ENCODE measurements around the gene DOCK2. TPM values are rescaled to one million over a fixed set of nuclear protein-coding genes. Genes with fewer than 3 reads are reported as not detected.

The DOCK2 gene
- total and polyA plus RNA-seq, 2 donors: 34.6 to 99.4 TPM

GRCh38 chr5:169701910-169702451 is 64.9 kb downstream of the DOCK2 start:
- DNase-seq (ENCODE audit: low read depth in 6 of 9, low spot score in 9 of 9): no peak
- no peak overlapping the region for H3K27ac ChIP-seq (ENCODE audit: low read depth in 1 of 2, low read length in 1 of 2)
- no peaks in the 10 kb centered on the region for H3K9me3 ChIP-seq (ENCODE audit: control insufficient read depth in 2 of 2, insufficient read depth in 1 of 2, low read length in 1 of 2)
- peaks cover 69 to 96% of the 10 kb centered on the region in 2 donors for H3K36me3 ChIP-seq (ENCODE audit: control insufficient read depth in 2 of 2, insufficient read depth in 2 of 2, low read length in 1 of 2)
- WGBS: 86% methylated on average over 8 of the region's 8 CpGs
- H3K27me3 ChIP-seq (ENCODE audit: control insufficient read depth in 2 of 2, insufficient read depth in 1 of 2, low read length in 1 of 2): no peaks in the 10 kb centered on the region
- no peaks in the 10 kb centered on the region for H3K4me1 ChIP-seq (ENCODE audit: control insufficient read depth in 2 of 2, insufficient read depth in 2 of 2, low read length in 2 of 2)
- H3K4me3 ChIP-seq (ENCODE audit: low read length in 2 of 2): no peak overlapping the region

GRCh38 chr5:169702693-169703481 is 65.8 kb downstream of the DOCK2 start:
- Histone ChIP-seq H3K4me3 (ENCODE audit: low read length in 2 of 2) (no peak overlapping the region), H3K27ac (ENCODE audit: low read depth in 1 of 2, low read length in 1 of 2) (no peak overlapping the region), H3K36me3 (ENCODE audit: control insufficient read depth in 2 of 2, insufficient read depth in 2 of 2, low read length in 1 of 2) (peaks cover 69 to 96% of the 10 kb centered on the region in 2 donors), H3K27me3 (ENCODE audit: control insufficient read depth in 2 of 2, insufficient read depth in 1 of 2, low read length in 1 of 2) (no peaks in the 10 kb centered on the region), H3K4me1 (ENCODE audit: control insufficient read depth in 2 of 2, insufficient read depth in 2 of 2, low read length in 2 of 2) (no peaks in the 10 kb centered on the region), H3K9me3 (ENCODE audit: control insufficient read depth in 2 of 2, insufficient read depth in 1 of 2, low read length in 1 of 2) (no peaks in the 10 kb centered on the region)
- no peak for DNase-seq (ENCODE audit: low read depth in 6 of 9, low spot score in 9 of 9)
- 97% methylated on average over 7 of the region's 7 CpGs for WGBS

GRCh38 chr5:169703813-169704212 is 66.7 kb downstream of the DOCK2 start:
- Histone ChIP-seq H3K4me3 (ENCODE audit: low read length in 2 of 2) (no peak overlapping the region), H3K27ac (ENCODE audit: low read depth in 1 of 2, low read length in 1 of 2) (no peak overlapping the region), H3K27me3 (ENCODE audit: control insufficient read depth in 2 of 2, insufficient read depth in 1 of 2, low read length in 1 of 2) (no peaks in the 10 kb centered on the region), H3K4me1 (ENCODE audit: control insufficient read depth in 2 of 2, insufficient read depth in 2 of 2, low read length in 2 of 2) (no peaks in the 10 kb centered on the region), H3K9me3 (ENCODE audit: control insufficient read depth in 2 of 2, insufficient read depth in 1 of 2, low read length in 1 of 2) (no peaks in the 10 kb centered on the region), H3K36me3 (ENCODE audit: control insufficient read depth in 2 of 2, insufficient read depth in 2 of 2, low read length in 1 of 2) (peaks cover 69 to 96% of the 10 kb centered on the region in 2 donors)
- WGBS: 92% methylated on average over 2 of the region's 2 CpGs
- DNase-seq (ENCODE audit: low read depth in 6 of 9, low spot score in 9 of 9): no peak

GRCh38 chr5:169705322-169705721 is 68.2 kb downstream of the DOCK2 start:
- H3K9me3 ChIP-seq (ENCODE audit: control insufficient read depth in 2 of 2, insufficient read depth in 1 of 2, low read length in 1 of 2): no peaks in the 10 kb centered on the region
- whole genome bisulfite sequencing: 95% methylated on average over 2 of the region's 2 CpGs
- H3K27me3 ChIP-seq (ENCODE audit: control insufficient read depth in 2 of 2, insufficient read depth in 1 of 2, low read length in 1 of 2): no peaks in the 10 kb centered on the region
- peaks cover 62 to 94% of the 10 kb centered on the region in 2 donors for H3K36me3 ChIP-seq (ENCODE audit: control insufficient read depth in 2 of 2, insufficient read depth in 2 of 2, low read length in 1 of 2)
- H3K4me1 ChIP-seq (ENCODE audit: control insufficient read depth in 2 of 2, insufficient read depth in 2 of 2, low read length in 2 of 2): no peaks in the 10 kb centered on the region
- DNase-seq (ENCODE audit: low read depth in 6 of 9, low spot score in 9 of 9): no peak
- no peak overlapping the region for H3K4me3 ChIP-seq (ENCODE audit: low read length in 2 of 2)
- H3K27ac ChIP-seq (ENCODE audit: low read depth in 1 of 2, low read length in 1 of 2): no peak overlapping the region

- H3K27ac ChIP-seq (ENCODE audit: low read depth in 1 of 2, low read length in 1 of 2): no peak overlapping the region
- 98% methylated on average over 1 of the region's 1 CpG for WGBS
- no peak for DNase-seq (ENCODE audit: low read depth in 6 of 9, low spot score in 9 of 9)
- no peak overlapping the region for H3K4me3 ChIP-seq (ENCODE audit: low read length in 2 of 2)
- no peaks in the 10 kb centered on the region for H3K27me3 ChIP-seq (ENCODE audit: control insufficient read depth in 2 of 2, insufficient read depth in 1 of 2, low read length in 1 of 2)
- no peaks in the 10 kb centered on the region for H3K4me1 ChIP-seq (ENCODE audit: control insufficient read depth in 2 of 2, insufficient read depth in 2 of 2, low read length in 2 of 2)
- H3K36me3 ChIP-seq (ENCODE audit: control insufficient read depth in 2 of 2, insufficient read depth in 2 of 2, low read length in 1 of 2): peaks cover 63 to 94% of the 10 kb centered on the region in 2 donors
- no peaks in the 10 kb centered on the region for H3K9me3 ChIP-seq (ENCODE audit: control insufficient read depth in 2 of 2, insufficient read depth in 1 of 2, low read length in 1 of 2)
Measured at GRCh38 chr5:169706071-169706470, 69.0 kb downstream of the DOCK2 start.

DNA sequence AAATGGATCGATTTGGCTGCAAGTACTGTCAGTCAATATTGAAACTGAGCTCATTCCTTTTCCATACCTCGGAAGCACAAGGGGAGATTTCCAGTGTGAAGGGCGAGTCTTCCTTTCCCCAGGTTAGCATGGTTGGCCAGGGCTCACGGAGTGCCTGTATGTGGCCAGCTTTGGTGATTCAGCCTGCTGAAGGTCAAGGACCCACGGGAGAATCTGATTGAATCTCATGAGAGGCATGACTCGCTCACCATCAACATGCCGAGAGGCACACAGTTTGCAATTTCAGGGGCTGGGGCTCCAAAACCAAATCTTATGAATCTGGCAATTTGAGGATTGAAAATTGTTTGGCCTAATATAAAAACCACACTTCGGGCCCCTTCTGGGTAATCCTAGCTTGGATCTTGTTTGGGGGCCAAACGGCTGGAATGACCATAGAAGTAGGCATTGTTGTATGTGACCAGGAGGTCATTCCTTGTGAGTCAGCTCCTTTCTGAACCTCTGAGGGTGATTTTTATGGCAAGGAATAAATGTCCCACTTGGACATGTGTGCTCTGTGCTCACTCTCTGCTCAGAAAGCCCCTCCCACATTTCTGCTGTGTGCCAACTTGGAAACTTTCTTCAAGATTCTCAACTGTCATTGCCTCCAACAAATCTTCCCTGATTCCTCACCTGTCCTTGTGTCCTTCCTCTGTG is 69.8 kb downstream of the DOCK2 start:
- no peak for DNase-seq (ENCODE audit: low read depth in 6 of 9, low spot score in 9 of 9)
- Histone ChIP-seq H3K9me3 (ENCODE audit: control insufficient read depth in 2 of 2, insufficient read depth in 1 of 2, low read length in 1 of 2) (no peaks in the 10 kb centered on the region), H3K27ac (ENCODE audit: low read depth in 1 of 2, low read length in 1 of 2) (no peak overlapping the region), H3K27me3 (ENCODE audit: control insufficient read depth in 2 of 2, insufficient read depth in 1 of 2, low read length in 1 of 2) (no peaks in the 10 kb centered on the region), H3K4me3 (ENCODE audit: low read length in 2 of 2) (no peak overlapping the region), H3K36me3 (ENCODE audit: control insufficient read depth in 2 of 2, insufficient read depth in 2 of 2, low read length in 1 of 2) (peaks cover 60 to 94% of the 10 kb centered on the region in 2 donors), H3K4me1 (ENCODE audit: control insufficient read depth in 2 of 2, insufficient read depth in 2 of 2, low read length in 2 of 2) (no peaks in the 10 kb centered on the region)
- WGBS: 97% methylated on average over 9 of the region's 9 CpGs

DNA sequence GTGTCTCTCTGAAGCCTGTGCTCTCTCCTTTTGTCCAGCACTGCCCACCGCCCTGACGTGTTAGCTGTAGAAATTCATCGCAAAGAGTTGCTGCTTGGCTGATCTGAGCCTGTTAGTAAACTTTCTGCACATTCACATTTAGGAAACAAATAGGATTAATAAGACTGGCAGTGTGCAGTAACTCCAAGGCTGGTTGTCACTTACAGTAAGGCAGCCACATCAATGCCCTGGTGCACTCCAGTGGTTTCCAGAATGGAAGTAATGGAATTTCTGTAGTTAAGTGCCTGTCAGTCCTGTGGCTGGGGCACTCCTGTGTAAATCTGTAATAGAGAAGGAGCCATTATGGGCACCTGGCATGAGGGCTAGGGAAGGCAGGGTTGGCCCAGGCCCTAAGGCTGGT is 70.6 kb downstream of the DOCK2 start:
- WGBS: over 99% methylated on average over 3 of the region's 3 CpGs
- peaks cover 56 to 94% of the 10 kb centered on the region in 2 donors for H3K36me3 ChIP-seq (ENCODE audit: control insufficient read depth in 2 of 2, insufficient read depth in 2 of 2, low read length in 1 of 2)

DNA sequence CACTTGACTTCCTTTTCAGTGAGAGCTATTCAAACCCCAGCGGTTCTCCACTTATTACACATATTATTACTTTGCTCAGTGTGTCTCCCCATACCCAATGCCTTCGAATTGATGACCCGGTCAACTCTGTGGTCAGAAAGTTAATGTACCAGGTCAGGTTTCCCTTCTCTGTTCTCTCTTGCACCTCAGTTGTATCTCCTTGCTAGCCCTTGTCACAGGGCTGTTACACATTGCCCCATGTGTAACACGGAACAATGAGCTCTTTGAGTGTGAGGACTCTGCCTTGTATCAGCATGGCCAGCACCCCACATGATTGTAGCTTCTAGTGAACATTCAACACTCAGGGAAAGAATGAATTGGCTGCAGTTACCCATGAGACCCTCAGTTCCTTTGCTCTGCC is 73.6 kb downstream of the DOCK2 start:
- no peaks in the 10 kb centered on the region for H3K9me3 ChIP-seq (ENCODE audit: control insufficient read depth in 2 of 2, insufficient read depth in 1 of 2, low read length in 1 of 2)
- 81% methylated on average over 4 of the region's 4 CpGs for WGBS
- peaks cover 58 to 93% of the 10 kb centered on the region in 2 donors for H3K36me3 ChIP-seq (ENCODE audit: control insufficient read depth in 2 of 2, insufficient read depth in 2 of 2, low read length in 1 of 2)
- no peak for DNase-seq (ENCODE audit: low read depth in 6 of 9, low spot score in 9 of 9)
- no peak overlapping the region for H3K4me3 ChIP-seq (ENCODE audit: low read length in 2 of 2)
- H3K4me1 ChIP-seq (ENCODE audit: control insufficient read depth in 2 of 2, insufficient read depth in 2 of 2, low read length in 2 of 2): no peaks in the 10 kb centered on the region
- no peak overlapping the region for H3K27ac ChIP-seq (ENCODE audit: low read depth in 1 of 2, low read length in 1 of 2)
- no peaks in the 10 kb centered on the region for H3K27me3 ChIP-seq (ENCODE audit: control insufficient read depth in 2 of 2, insufficient read depth in 1 of 2, low read length in 1 of 2)

More for the DNA sequence above, 70.6 kb downstream of the DOCK2 start:
- no peak for DNase-seq (ENCODE audit: low read depth in 6 of 9, low spot score in 9 of 9)
- no peaks in the 10 kb centered on the region for H3K27me3 ChIP-seq (ENCODE audit: control insufficient read depth in 2 of 2, insufficient read depth in 1 of 2, low read length in 1 of 2)
- H3K9me3 ChIP-seq (ENCODE audit: control insufficient read depth in 2 of 2, insufficient read depth in 1 of 2, low read length in 1 of 2): no peaks in the 10 kb centered on the region
- H3K27ac ChIP-seq (ENCODE audit: low read depth in 1 of 2, low read length in 1 of 2): no peak overlapping the region
- H3K4me3 ChIP-seq (ENCODE audit: low read length in 2 of 2): no peak overlapping the region
- no peaks in the 10 kb centered on the region for H3K4me1 ChIP-seq (ENCODE audit: control insufficient read depth in 2 of 2, insufficient read depth in 2 of 2, low read length in 2 of 2)

DNA sequence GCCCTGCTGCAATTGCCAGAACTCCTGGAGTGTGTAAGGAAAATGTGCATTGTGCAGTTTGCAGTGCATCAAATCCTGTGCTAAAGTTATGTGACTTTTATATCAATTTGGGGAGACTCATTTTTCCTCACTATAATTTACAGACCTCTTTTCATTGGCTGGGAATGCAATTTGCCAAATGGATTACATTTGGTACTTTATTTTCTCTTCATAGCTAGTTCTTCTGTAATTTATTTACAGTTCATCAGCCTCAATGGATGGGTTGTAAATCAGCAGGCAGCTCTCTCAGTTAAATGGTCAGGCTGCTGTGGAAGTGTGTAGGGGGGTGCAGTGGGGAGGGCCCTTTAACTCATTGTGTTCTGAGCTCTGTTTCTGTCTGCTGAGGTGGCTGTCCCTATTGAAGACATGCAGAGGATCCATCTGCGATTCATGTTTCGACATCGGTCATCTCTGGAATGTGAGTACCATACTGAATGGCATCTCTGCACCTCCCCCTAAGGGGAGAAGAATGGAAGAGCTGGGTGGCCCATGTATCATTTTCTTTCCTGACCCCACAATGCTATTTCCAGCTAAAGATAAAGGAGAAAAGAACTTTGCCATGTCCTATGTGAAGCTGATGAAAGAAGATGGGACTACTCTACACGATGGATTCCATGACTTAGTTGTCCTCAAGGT is 74.6 kb downstream of the DOCK2 start:
- WGBS: 99% methylated on average over 4 of the region's 4 CpGs
- H3K4me3 ChIP-seq (ENCODE audit: low read length in 2 of 2): no peak overlapping the region
- H3K27me3 ChIP-seq (ENCODE audit: control insufficient read depth in 2 of 2, insufficient read depth in 1 of 2, low read length in 1 of 2): no peaks in the 10 kb centered on the region
- H3K9me3 ChIP-seq (ENCODE audit: control insufficient read depth in 2 of 2, insufficient read depth in 1 of 2, low read length in 1 of 2): no peaks in the 10 kb centered on the region
- H3K4me1 ChIP-seq (ENCODE audit: control insufficient read depth in 2 of 2, insufficient read depth in 2 of 2, low read length in 2 of 2): no peaks in the 10 kb centered on the region
- DNase-seq (ENCODE audit: low read depth in 6 of 9, low spot score in 9 of 9): no peak
- no peak overlapping the region for H3K27ac ChIP-seq (ENCODE audit: low read depth in 1 of 2, low read length in 1 of 2)
- H3K36me3 ChIP-seq (ENCODE audit: control insufficient read depth in 2 of 2, insufficient read depth in 2 of 2, low read length in 1 of 2): peaks cover 63 to 93% of the 10 kb centered on the region in 2 donors

Data from thymus (tissue), 11 donors.